HG03159 (cell line): ENCODE results near the gene CEP44.
"Not testable (repeated sequence)": the region's sequence is repeated elsewhere in the genome, so short reads cannot be mapped to it uniquely, and the experiment has no call there.

Source experiments
- ATAC-seq: cut with Tn5 transposase; IDR thresholded peaks from one replicate; pipeline ENCODE4 v1.9.1; 2021; ENCODE audit warnings: mild to moderate bottlenecking, moderate library complexity; ENCODE audit not compliant: unreplicated experiment

Gene CEP44

GRCh38 chr4:174380206-174380605 lies 96.5 kb downstream of the CEP44 start:
- ATAC-seq: not testable (repeated sequence)

GRCh38 chr4:174380699-174381439 lies 97.2 kb downstream of the CEP44 start:
- ATAC-seq: no peak

GRCh38 chr4:174381440-174381800 lies 97.7 kb downstream of the CEP44 start:
- no peak for ATAC-seq
